Neuronal stem cell (in vitro differentiated cells): ENCODE measurements around the gene OR3A3.

Experiments
- DNase-seq: peaks from one replicate; pipeline ENCODE4 v3.0.0-alpha.2; 2013; ENCODE audit warnings: low spot score
- H2AFZ ChIP-seq: one replicate; pipeline ENCODE4 v1.6.1; 2013; ENCODE audit warnings: mild to moderate bottlenecking, low read length, inconsistent platforms
- H2AK5ac ChIP-seq: 2 replicates; pipeline ENCODE4 v1.6.1; 2013; ENCODE audit warnings: low read depth, mild to moderate bottlenecking, inconsistent platforms, low read length, moderate library complexity, mixed read lengths
- H2BK120ac ChIP-seq: 2 replicates; pipeline ENCODE4 v1.6.1; 2013; ENCODE audit warnings: low read depth, mild to moderate bottlenecking, inconsistent platforms, low read length, moderate library complexity, mixed read lengths
- H2BK12ac ChIP-seq: one replicate; pipeline ENCODE4 v1.6.1; 2013; ENCODE audit warnings: low read length, inconsistent platforms
- H2BK15ac ChIP-seq: 2 replicates; pipeline ENCODE4 v1.6.1; 2013; ENCODE audit warnings: mild to moderate bottlenecking, low read length, inconsistent platforms, mixed read lengths
- H2BK5ac ChIP-seq: one replicate; pipeline ENCODE4 v1.6.1; 2013; ENCODE audit warnings: inconsistent platforms, mild to moderate bottlenecking, low read length, moderate library complexity
- H3K14ac ChIP-seq: one replicate; pipeline ENCODE4 v1.6.1; 2013; ENCODE audit warnings: low read length, inconsistent platforms
- H3K18ac ChIP-seq: 2 replicates; pipeline ENCODE4 v1.6.1; 2013; ENCODE audit warnings: low read length, inconsistent platforms
- H3K23ac ChIP-seq: 2 replicates; pipeline ENCODE4 v1.6.1; 2013; ENCODE audit warnings: low read depth, mild to moderate bottlenecking, mixed read lengths, low read length, inconsistent platforms; ENCODE audit not compliant: poor library complexity
- H3K27ac ChIP-seq: replicated peaks from 3 replicates; pipeline ENCODE4 v1.5.1; 2013; ENCODE audit warnings: low read length, inconsistent platforms
- H3K27me3 ChIP-seq, 3 experiments: 2 replicates each; pipeline ENCODE4 v1.6.1; 2013; ENCODE audit warnings: low read length in 3 of 3, mild to moderate bottlenecking in 2 of 3, inconsistent platforms in 1 of 3, low read depth in 1 of 3, mixed read lengths in 1 of 3, moderate library complexity in 1 of 3; ENCODE audit not compliant: control insufficient read depth in 3 of 3, insufficient read depth in 3 of 3
- H3K36me3 ChIP-seq, 2 donors: replicated peaks in 1 of 2; 2 replicates each; pipeline ENCODE4 v1.6.1; 2013; ENCODE audit warnings: low read length in 2 of 2; ENCODE audit not compliant: control insufficient read depth in 2 of 2, insufficient read depth in 2 of 2
- H3K4ac ChIP-seq: 2 replicates; pipeline ENCODE4 v1.6.1; 2013; ENCODE audit warnings: inconsistent platforms, mild to moderate bottlenecking, low read length, moderate library complexity
- H3K4me1 ChIP-seq, 2 donors: 1 replicate in 1 of 2; 2 replicates in 1 of 2; pipeline ENCODE4 v1.6.1; 2013; ENCODE audit warnings: low read length in 2 of 2, low read depth in 1 of 2; ENCODE audit not compliant: control insufficient read depth in 2 of 2, insufficient read depth in 1 of 2
- H3K4me2 ChIP-seq: one replicate; pipeline ENCODE4 v1.6.1; 2013; ENCODE audit warnings: mild to moderate bottlenecking, low read length, inconsistent platforms; ENCODE audit not compliant: insufficient read depth, poor library complexity, severe bottlenecking
- H3K4me3 ChIP-seq, 2 donors: 2 replicates each; pipeline ENCODE4 v1.5.1; 2013; ENCODE audit warnings: low read length in 2 of 2, mild to moderate bottlenecking in 2 of 2, inconsistent platforms in 1 of 2, moderate library complexity in 1 of 2
- H3K79me1 ChIP-seq: one replicate; pipeline ENCODE4 v1.6.1; 2013; ENCODE audit warnings: low read depth, mild to moderate bottlenecking, inconsistent platforms, low read length, moderate library complexity
- H3K9ac ChIP-seq: one replicate; pipeline ENCODE4 v1.6.1; 2013; ENCODE audit warnings: mild to moderate bottlenecking, low read depth, low read length, inconsistent platforms; ENCODE audit not compliant: poor library complexity
- H3K9me3 ChIP-seq, 2 donors: replicated peaks in 1 of 2; 2 replicates each; pipeline versions ENCODE3 to v1.6.1; 2013; ENCODE audit warnings: low read length in 2 of 2, mild to moderate bottlenecking in 2 of 2, inconsistent platforms in 1 of 2, low read depth in 1 of 2, mixed read lengths in 1 of 2, moderate library complexity in 1 of 2; ENCODE audit not compliant: control insufficient read depth in 2 of 2, insufficient read depth in 1 of 2
- H4K8ac ChIP-seq: one replicate; pipeline ENCODE4 v1.6.1; 2013; ENCODE audit warnings: low read depth, mild to moderate bottlenecking, inconsistent platforms, low read length, moderate library complexity
- H4K91ac ChIP-seq: one replicate; pipeline ENCODE4 v1.6.1; 2013; ENCODE audit warnings: low read length, low read depth, mild to moderate bottlenecking, inconsistent platforms; ENCODE audit not compliant: poor library complexity
- WGBS, 2 donors: extraction: QIAGEN DNeasy Blood & Tissue Kit; methylation state at CpG; one replicate each; pipeline ENCODE4 v1.1.7; 2013; ENCODE audit warnings: missing lambda C conversion rate in 2 of 2, mixed read lengths in 1 of 2; ENCODE audit not compliant: insufficient read length in 2 of 2, insufficient replicate concordance in 1 of 2; ENCODE audit errors: extremely low coverage in 2 of 2; 5-methylcytosine and 5-hydroxymethylcytosine counted together

OR3A3 gene

GRCh38 chr17:3438368-3438767 is 27.2 kb downstream of the OR3A3 start:
- Histone ChIP-seq H2BK5ac (no peak overlapping the region), H3K23ac (no peak overlapping the region), H3K4me2 (no peak overlapping the region), H2BK15ac (no peak overlapping the region), H3K9ac (no peak overlapping the region), H3K4me1 (no peaks in the 10 kb centered on the region), H2BK12ac (no peak overlapping the region), H2BK120ac (no peak overlapping the region), H2AFZ (no peak overlapping the region), H3K14ac (no peak overlapping the region), H4K8ac (no peak overlapping the region), H3K4ac (no peak overlapping the region), H3K18ac (no peak overlapping the region), H2AK5ac (no peak overlapping the region), H3K27me3 (peaks cover 0 to 2% (median 0%) of the 10 kb centered on the region in 3 experiments), H3K79me1 (no peaks in the 10 kb centered on the region), H3K27ac (no peak overlapping the region), H3K36me3 (no peaks in the 10 kb centered on the region), H3K4me3 (no peak overlapping the region), H3K9me3 (no peaks in the 10 kb centered on the region), H4K91ac (no peak overlapping the region)
- WGBS, 2 donors: no CpG with 5 or more reads among the region's 1 CpG
- no peak for DNase-seq

- no peak overlapping the region for H3K4me3 ChIP-seq
- H3K14ac ChIP-seq: no peak overlapping the region
- H2BK12ac ChIP-seq: no peak overlapping the region
- no peak overlapping the region for H2BK15ac ChIP-seq
- H4K8ac ChIP-seq: no peak overlapping the region
- peaks cover 0 to 2% (median 0%) of the 10 kb centered on the region in 3 experiments for H3K27me3 ChIP-seq
- no peaks in the 10 kb centered on the region for H3K79me1 ChIP-seq
- no peak overlapping the region for H3K4me2 ChIP-seq
- no peak overlapping the region for H2BK5ac ChIP-seq
- no peaks in the 10 kb centered on the region for H3K4me1 ChIP-seq
- no peak overlapping the region for H3K9ac ChIP-seq
- H3K18ac ChIP-seq: no peak overlapping the region
- no peak overlapping the region for H3K4ac ChIP-seq
- H2AK5ac ChIP-seq: no peak overlapping the region
- no CpG with 5 or more reads among the region's 2 CpGs for WGBS, 2 donors
- no peak overlapping the region for H3K23ac ChIP-seq
- no peak overlapping the region for H3K27ac ChIP-seq
- no peak overlapping the region for H2BK120ac ChIP-seq
- no peaks in the 10 kb centered on the region for H3K9me3 ChIP-seq
- H4K91ac ChIP-seq: no peak overlapping the region
- H2AFZ ChIP-seq: no peak overlapping the region
- no peak for DNase-seq
- no peaks in the 10 kb centered on the region for H3K36me3 ChIP-seq
Observed at GRCh38 chr17:3440451-3440850, 29.3 kb downstream of the OR3A3 start.

GRCh38 chr17:3447625-3448024 is 36.5 kb downstream of the OR3A3 start:
- no peaks in the 10 kb centered on the region for H3K27me3 ChIP-seq
- no peaks in the 10 kb centered on the region for H3K9me3 ChIP-seq
- no peak overlapping the region for H3K14ac ChIP-seq
- no peak overlapping the region for H4K91ac ChIP-seq
- H3K4me2 ChIP-seq: no peak overlapping the region
- no peak overlapping the region for H3K23ac ChIP-seq
- H3K4me1 ChIP-seq: no peaks in the 10 kb centered on the region
- H2BK120ac ChIP-seq: no peak overlapping the region
- no peak overlapping the region for H3K4ac ChIP-seq
- DNase-seq: peak; percentile 5
- H4K8ac ChIP-seq: no peak overlapping the region
- no peak overlapping the region for H2BK5ac ChIP-seq
- H3K36me3 ChIP-seq: no peaks in the 10 kb centered on the region
- no peak overlapping the region for H3K9ac ChIP-seq
- no peak overlapping the region for H3K18ac ChIP-seq
- no peaks in the 10 kb centered on the region for H3K79me1 ChIP-seq
- H2AK5ac ChIP-seq: no peak overlapping the region
- no CpG with 5 or more reads among the region's 2 CpGs for WGBS, 2 donors
- no peak overlapping the region for H2BK12ac ChIP-seq
- no peak overlapping the region for H2BK15ac ChIP-seq
- H3K4me3 ChIP-seq: no peak overlapping the region
- H2AFZ ChIP-seq: no peak overlapping the region
- no peak overlapping the region for H3K27ac ChIP-seq

GRCh38 chr17:3448059-3448665 is 37.0 kb downstream of the OR3A3 start:
- H2BK12ac ChIP-seq: no peak overlapping the region
- no peaks in the 10 kb centered on the region for H3K9me3 ChIP-seq
- H2BK15ac ChIP-seq: no peak overlapping the region
- no peak overlapping the region for H3K23ac ChIP-seq
- no peak overlapping the region for H4K8ac ChIP-seq
- no CpG with 5 or more reads among the region's 2 CpGs for WGBS, 2 donors
- H2AFZ ChIP-seq: no peak overlapping the region
- H3K9ac ChIP-seq: no peak overlapping the region
- H2BK120ac ChIP-seq: no peak overlapping the region
- no peaks in the 10 kb centered on the region for H3K79me1 ChIP-seq
- H3K4me2 ChIP-seq: no peak overlapping the region
- H3K4me3 ChIP-seq: no peak overlapping the region
- H3K14ac ChIP-seq: no peak overlapping the region
- H3K4ac ChIP-seq: no peak overlapping the region
- no peaks in the 10 kb centered on the region for H3K36me3 ChIP-seq
- no peak overlapping the region for H4K91ac ChIP-seq
- H3K4me1 ChIP-seq: no peaks in the 10 kb centered on the region
- DNase-seq: no peak
- no peak overlapping the region for H3K27ac ChIP-seq
- no peak overlapping the region for H3K18ac ChIP-seq
- H2AK5ac ChIP-seq: no peak overlapping the region
- H2BK5ac ChIP-seq: no peak overlapping the region
- H3K27me3 ChIP-seq: no peaks in the 10 kb centered on the region
